Peyer's patch (tissue), 4 donors: ENCODE results near the gene MINDY4.

Experiments
- POLR2A ChIP-seq, 2 donors: fragments of 450-650 bp; IDR thresholded peaks; one replicate each; pipeline ENCODE4 v1.5.1; 2017; ENCODE audit warnings: antibody characterized with exemption in 2 of 2, mild to moderate bottlenecking in 2 of 2, moderate library complexity in 2 of 2
- TF ChIP-seq, protein P1 (sequence below), 6 experiments: fragments of 450-650 bp in 4 of 6; fragments of 200-600 bp in 2 of 6; sonication (generic) in 1 of 6; IDR thresholded peaks; one replicate each; pipeline ENCODE4 v1.5.1; 2017 to 2019; ENCODE audit warnings: antibody characterized with exemption in 6 of 6, mild to moderate bottlenecking in 3 of 6, moderate library complexity in 1 of 6

DNA sequence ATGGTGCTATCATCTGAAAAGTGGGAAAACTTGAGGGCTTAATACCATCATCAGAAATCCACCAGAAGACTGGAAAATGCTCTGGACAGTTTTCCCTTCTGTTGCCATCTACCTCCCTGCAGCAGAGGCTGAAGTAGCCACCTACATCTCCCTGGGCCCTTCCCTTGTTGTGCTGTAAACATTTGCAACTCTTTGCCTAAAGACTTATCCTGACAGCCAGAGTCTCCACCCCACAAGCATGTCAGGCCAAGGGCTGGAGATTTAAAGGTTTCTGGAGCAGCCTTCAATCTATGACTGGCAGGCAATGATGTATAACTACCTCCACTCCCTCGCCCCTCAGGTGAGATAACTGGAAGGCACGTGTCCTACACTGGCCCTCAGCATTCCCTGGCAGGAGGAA lies 49.0 kb upstream of the MINDY4 start:
- TF ChIP-seq, protein P1, sequence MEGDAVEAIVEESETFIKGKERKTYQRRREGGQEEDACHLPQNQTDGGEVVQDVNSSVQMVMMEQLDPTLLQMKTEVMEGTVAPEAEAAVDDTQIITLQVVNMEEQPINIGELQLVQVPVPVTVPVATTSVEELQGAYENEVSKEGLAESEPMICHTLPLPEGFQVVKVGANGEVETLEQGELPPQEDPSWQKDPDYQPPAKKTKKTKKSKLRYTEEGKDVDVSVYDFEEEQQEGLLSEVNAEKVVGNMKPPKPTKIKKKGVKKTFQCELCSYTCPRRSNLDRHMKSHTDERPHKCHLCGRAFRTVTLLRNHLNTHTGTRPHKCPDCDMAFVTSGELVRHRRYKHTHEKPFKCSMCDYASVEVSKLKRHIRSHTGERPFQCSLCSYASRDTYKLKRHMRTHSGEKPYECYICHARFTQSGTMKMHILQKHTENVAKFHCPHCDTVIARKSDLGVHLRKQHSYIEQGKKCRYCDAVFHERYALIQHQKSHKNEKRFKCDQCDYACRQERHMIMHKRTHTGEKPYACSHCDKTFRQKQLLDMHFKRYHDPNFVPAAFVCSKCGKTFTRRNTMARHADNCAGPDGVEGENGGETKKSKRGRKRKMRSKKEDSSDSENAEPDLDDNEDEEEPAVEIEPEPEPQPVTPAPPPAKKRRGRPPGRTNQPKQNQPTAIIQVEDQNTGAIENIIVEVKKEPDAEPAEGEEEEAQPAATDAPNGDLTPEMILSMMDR (IDR thresholded peaks at IDR 0.05), result no peak
- TF ChIP-seq POLR2A (IDR thresholded peaks at IDR 0.05), result no peak
